ENCODE data around the gene TIPARP. TPM values are rescaled to one million over a fixed set of nuclear protein-coding genes. Genes with fewer than 3 reads are reported as not detected.

Gene TIPARP
- total and polyA plus RNA-seq, 7 experiments from 2014 or later: 4.2 to 66.6 (median 63.6) TPM

DNA sequence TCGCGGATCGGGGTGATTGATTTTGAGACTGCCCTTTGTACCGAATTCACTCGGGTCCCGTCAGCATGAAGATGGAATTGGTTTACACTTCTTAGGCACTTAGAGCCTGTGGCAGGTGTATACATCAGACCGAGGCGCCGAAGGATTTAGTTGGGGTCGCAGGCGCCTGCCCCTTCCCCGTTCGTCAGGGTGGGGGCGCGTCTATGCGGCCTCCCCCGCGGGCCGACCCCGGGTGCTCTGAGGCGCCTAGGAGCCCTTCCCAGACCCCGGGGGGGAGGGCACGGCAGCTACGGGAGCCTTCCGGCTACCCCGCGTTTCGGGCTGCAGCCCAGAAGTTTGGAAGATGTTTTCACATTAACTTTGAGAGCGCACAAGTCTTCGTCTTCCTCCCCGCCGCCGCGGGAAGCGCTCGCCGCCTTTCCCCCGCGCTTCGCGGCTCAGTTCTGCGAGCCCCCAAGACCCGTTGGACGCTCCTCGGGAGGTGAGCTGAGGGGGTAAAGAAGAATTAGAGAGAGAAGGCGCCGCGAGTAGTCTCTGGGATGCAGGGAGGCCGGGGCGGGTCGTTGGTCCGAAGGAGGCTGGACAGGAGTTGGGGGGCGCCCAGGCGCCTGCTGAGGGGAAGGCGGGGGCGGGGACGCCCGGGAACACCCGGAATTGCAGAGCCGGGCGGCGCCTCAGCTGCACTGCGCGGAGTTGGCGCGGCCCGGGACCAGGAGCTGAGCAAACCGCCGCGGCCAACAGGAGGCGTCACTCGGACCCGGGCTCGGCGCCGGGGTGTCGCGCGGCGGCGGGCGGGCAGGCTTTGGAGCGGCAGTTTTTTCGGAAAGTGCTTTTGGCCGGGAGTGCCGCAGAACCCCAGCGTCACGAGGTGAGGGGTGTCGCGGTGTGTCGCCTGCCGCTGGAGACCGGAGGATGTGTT is 780 bp downstream of the TIPARP start:
- Mint-ChIP-seq H3K4me3 (peak overlapping the region; percentile 94 to 98 (median 97)), H3K36me3 (peaks cover 5 to 41% (median 17%) of the 10 kb centered on the region in 5 donors), H3K4me1 (peaks cover 34 to 53% (median 48%) of the 10 kb centered on the region in 7 donors), H3K27ac (peak overlapping the region; percentile 77 to 99 (median 96)), H3K9me3 (no peaks in the 10 kb centered on the region), H3K27me3 (no peaks in the 10 kb centered on the region)
- peak; percentile 10 for ATAC-seq
- no peaks in the 10 kb centered on the region for H3K9me3 ChIP-seq (ENCODE audit: control insufficient read depth in 2 of 3, low read length in 3 of 3)
- DNase-seq: peak; percentile 26 to 73 (median 70)
- peaks cover 29 to 30% of the 10 kb centered on the region in 2 donors for H3K4me1 ChIP-seq (ENCODE audit: control insufficient read depth in 2 of 2, insufficient read depth in 2 of 2, low read length in 2 of 2)
- ChIA-PET CTCF (interaction anchor here (1.2 to 1.9 kb wide), 3 partner anchors 408 to 462 kb away, joined by 3 to 7 read pairs (median 5); no protein-coding TSS in a partner anchor), POLR2A (interaction anchor here (0.8 to 5.0 kb wide), 23 partner anchors 10 to 500 kb away, joined by 3 to 46 read pairs (median 4); partner anchors contain the start of genes CCNL1 and SSR3)
- H3K27ac ChIP-seq (ENCODE audit: low read depth, low read length): peak overlapping the region; percentile 85
- no peaks in the 10 kb centered on the region for H3K27me3 ChIP-seq (ENCODE audit: control insufficient read depth in 2 of 2, insufficient read depth in 2 of 2, low read length in 2 of 2)
- peak overlapping the region; percentile 93 for H3K4me3 ChIP-seq (ENCODE audit: low read length)
- intact Hi-C loops (cut with micrococcal nuclease): loop anchor here (1.0 to 10.0 kb wide), 25 partner anchors 8 to 1970 kb away; partner anchors contain the start of genes CCNL1 (in 2 of the 2), GMPS (in 2 of the 2), SLC33A1 (in 2 of the 2) and SSR3 (in 2 of the 2)
- peaks cover 0 to 13% (median 9%) of the 10 kb centered on the region in 3 experiments for H3K36me3 ChIP-seq (ENCODE audit: control insufficient read depth in 2 of 3, insufficient read depth in 3 of 3, low read length in 3 of 3)

DNA sequence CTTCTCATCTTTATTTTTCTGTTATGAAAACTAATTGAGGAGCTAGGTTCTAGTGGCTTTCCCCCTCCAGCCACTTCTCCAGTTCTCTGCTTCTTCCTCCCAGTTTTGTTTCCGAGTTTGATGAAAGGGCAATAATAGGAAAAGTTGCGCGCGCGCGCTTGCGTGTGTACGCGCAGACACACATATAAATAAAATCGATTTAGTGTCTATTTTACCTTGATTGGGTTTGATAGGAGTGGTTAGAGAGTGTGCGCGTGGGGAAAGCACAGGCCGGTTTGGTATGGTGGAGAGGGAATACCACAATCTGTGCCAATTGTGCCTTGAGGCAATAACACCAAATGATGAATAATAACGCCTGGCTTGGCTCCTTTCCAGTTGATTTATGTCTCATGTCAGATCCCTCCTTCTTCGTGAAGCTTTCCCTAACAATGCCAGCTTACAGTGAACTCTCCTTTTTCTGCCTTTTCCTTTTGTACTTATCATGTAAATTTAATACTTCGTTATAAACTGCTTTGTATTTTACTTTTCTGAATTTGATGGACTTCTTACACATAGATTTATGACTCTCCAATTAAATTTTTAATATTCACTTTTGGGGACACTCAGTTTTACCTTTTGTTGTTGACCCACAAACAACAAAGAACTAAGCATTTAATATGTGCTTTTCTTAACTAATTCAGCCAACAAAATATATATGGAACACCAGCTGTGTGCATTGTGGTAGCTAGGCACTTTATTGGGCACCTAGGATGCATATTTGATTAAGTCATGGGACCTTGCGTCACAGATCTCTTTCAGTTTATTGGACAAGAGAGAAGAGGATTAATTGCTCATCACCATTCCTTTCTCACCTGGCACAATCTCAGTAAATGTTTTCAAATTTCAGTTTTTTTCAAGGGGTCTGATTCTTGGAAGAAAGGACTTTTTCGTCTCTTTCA is 1.7 kb downstream of the TIPARP start:
- Histone ChIP-seq H3K36me3 (ENCODE audit: control insufficient read depth in 2 of 3, insufficient read depth in 3 of 3, low read length in 3 of 3) (peaks cover 0 to 13% (median 9%) of the 10 kb centered on the region in 3 experiments), H3K27ac (ENCODE audit: low read depth, low read length) (peak overlapping the region; percentile 85), H3K4me1 (ENCODE audit: control insufficient read depth in 2 of 2, insufficient read depth in 2 of 2, low read length in 2 of 2) (peaks cover 36 to 39% of the 10 kb centered on the region in 2 donors), H3K27me3 (ENCODE audit: control insufficient read depth in 2 of 2, insufficient read depth in 2 of 2, low read length in 2 of 2) (no peaks in the 10 kb centered on the region), H3K4me3 (ENCODE audit: low read length) (peak overlapping the region; percentile 93), H3K9me3 (ENCODE audit: control insufficient read depth in 2 of 3, low read length in 3 of 3) (no peaks in the 10 kb centered on the region)
- Mint-ChIP-seq H3K27ac (peak overlapping the region; percentile 23 to 97 (median 78)), H3K9me3 (no peaks in the 10 kb centered on the region), H3K36me3 (peaks cover 5 to 49% (median 21%) of the 10 kb centered on the region in 5 donors), H3K4me1 (peaks cover 43 to 62% (median 57%) of the 10 kb centered on the region in 7 donors), H3K27me3 (no peaks in the 10 kb centered on the region), H3K4me3 (peak overlapping the region; percentile 83 to 98 (median 97))
- CTCF ChIA-PET: interaction anchor here (1.7 to 1.9 kb wide), 3 partner anchors 10 to 461 kb away, joined by 3 to 7 read pairs (median 5); no protein-coding TSS in a partner anchor
- POLR2A ChIA-PET: interaction anchor here (0.7 to 5.0 kb wide), 18 partner anchors 10 to 499 kb away, joined by 3 to 46 read pairs (median 4); partner anchors contain the start of genes CCNL1 and SSR3
- intact Hi-C loops (cut with micrococcal nuclease): loop anchor here (1.0 to 10.0 kb wide), 6 partner anchors 7 to 1969 kb away; partner anchors contain the start of genes GFM1 (in 1 of the 2), GMPS (in 1 of the 2) and SHOX2 (in 1 of the 2)
- ATAC-seq: no peak
- peak in 4 of 9 donors; percentile 8 to 38 (median 20) for DNase-seq

DNA sequence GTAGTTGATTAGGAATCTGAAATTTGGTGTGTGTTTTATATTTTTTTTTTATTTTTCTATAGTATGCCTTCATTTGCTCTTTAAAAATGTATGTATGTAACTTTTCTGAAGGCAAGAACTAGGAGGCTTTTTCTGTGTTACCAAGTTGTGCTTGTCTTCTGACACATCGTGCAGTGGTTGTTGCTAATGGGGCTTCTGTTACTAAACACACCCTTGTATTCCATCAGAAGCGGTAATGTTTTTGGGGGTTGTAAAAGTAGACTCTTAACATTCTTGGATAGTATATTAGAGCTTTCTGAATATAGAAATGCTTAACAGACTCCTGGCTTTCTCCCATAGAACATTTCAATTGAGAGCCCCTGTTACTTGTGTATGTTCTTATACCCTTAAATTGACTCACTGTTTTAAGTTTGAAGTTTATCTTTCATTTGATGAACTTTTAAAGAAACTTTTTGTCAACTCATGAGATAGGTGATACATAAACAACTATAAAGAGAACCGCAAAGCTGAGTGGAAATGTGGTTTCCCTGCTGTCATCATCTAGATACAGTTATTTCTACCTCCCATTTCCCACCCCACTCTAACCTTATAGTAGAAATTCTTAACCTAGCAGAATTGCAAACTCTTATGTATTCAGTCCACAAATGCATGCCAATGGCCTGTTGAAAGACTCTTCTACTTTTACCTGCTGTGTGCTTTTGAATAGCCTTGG is 2.5 kb downstream of the TIPARP start:
- H3K27ac Mint-ChIP-seq: peak overlapping the region; percentile 5 to 97 (median 83)
- CTCF ChIA-PET: interaction anchor here (1.7 to 1.9 kb wide), 3 partner anchors 9 to 460 kb away, joined by 3 to 7 read pairs (median 5); no protein-coding TSS in a partner anchor
- peaks cover 38 to 42% of the 10 kb centered on the region in 2 donors for H3K4me1 ChIP-seq (ENCODE audit: control insufficient read depth in 2 of 2, insufficient read depth in 2 of 2, low read length in 2 of 2)

DNA sequence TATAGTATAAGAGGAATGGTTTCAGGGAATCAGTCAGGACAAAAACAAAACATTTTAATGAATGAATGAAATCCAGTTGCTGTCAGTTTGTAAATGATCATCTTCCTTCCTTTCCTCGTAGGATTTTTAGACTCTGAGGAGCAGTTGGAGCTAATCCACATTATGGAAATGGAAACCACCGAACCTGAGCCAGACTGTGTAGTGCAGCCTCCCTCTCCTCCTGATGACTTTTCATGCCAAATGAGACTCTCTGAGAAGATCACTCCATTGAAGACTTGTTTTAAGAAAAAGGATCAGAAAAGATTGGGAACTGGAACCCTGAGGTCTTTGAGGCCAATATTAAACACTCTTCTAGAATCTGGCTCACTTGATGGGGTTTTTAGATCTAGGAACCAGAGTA is 3.1 kb downstream of the TIPARP start:
- Histone ChIP-seq H3K27ac (ENCODE audit: low read depth, low read length) (no peak overlapping the region), H3K36me3 (ENCODE audit: control insufficient read depth in 2 of 3, insufficient read depth in 3 of 3, low read length in 3 of 3) (peaks cover 0 to 13% (median 9%) of the 10 kb centered on the region in 3 experiments), H3K4me3 (ENCODE audit: low read length) (no peak overlapping the region), H3K9me3 (ENCODE audit: control insufficient read depth in 2 of 3, low read length in 3 of 3) (no peaks in the 10 kb centered on the region), H3K27me3 (ENCODE audit: control insufficient read depth in 2 of 2, insufficient read depth in 2 of 2, low read length in 2 of 2) (no peaks in the 10 kb centered on the region), H3K4me1 (ENCODE audit: control insufficient read depth in 2 of 2, insufficient read depth in 2 of 2, low read length in 2 of 2) (peaks cover 42 to 43% of the 10 kb centered on the region in 2 donors)
- Mint-ChIP-seq H3K9me3 (no peaks in the 10 kb centered on the region), H3K27me3 (no peaks in the 10 kb centered on the region), H3K4me3 (peak overlapping the region in 9 of 10 donors; percentile 25 to 98 (median 71)), H3K27ac (peak overlapping the region in 6 of 9 donors; percentile 17 to 96 (median 40)), H3K4me1 (peaks cover 55 to 77% (median 70%) of the 10 kb centered on the region in 7 donors), H3K36me3 (peaks cover 8 to 53% (median 21%) of the 10 kb centered on the region in 5 donors)
- ChIA-PET CTCF (interaction anchor here (0.8 to 1.9 kb wide), 4 partner anchors 9 to 405 kb away, joined by 3 to 7 read pairs (median 3); no protein-coding TSS in a partner anchor), POLR2A (interaction anchor here (0.7 to 1.6 kb wide), 10 partner anchors 9 to 498 kb away, joined by 3 to 7 read pairs (median 3); partner anchors contain the start of genes CCNL1 and SSR3)
- no peak for DNase-seq
- intact Hi-C loops (cut with micrococcal nuclease): loop anchor here (1.0 to 10.0 kb wide), 5 partner anchors 10 to 1967 kb away; partner anchors contain the start of genes GFM1 (in 1 of the 2), GMPS (in 1 of the 2) and SHOX2 (in 1 of the 2)
- no peak for ATAC-seq

More for the DNA sequence above, 2.5 kb downstream of the TIPARP start:
- Mint-ChIP-seq H3K4me1 (peaks cover 51 to 71% (median 65%) of the 10 kb centered on the region in 7 donors), H3K9me3 (no peaks in the 10 kb centered on the region), H3K4me3 (peak overlapping the region; percentile 68 to 98 (median 97)), H3K27me3 (no peaks in the 10 kb centered on the region), H3K36me3 (peaks cover 8 to 54% (median 21%) of the 10 kb centered on the region in 5 donors)
- no peak overlapping the region for H3K4me3 ChIP-seq (ENCODE audit: low read length)
- intact Hi-C loops (cut with micrococcal nuclease): loop anchor here (1.0 to 10.0 kb wide), 5 partner anchors 10 to 1968 kb away; partner anchors contain the start of genes GFM1 (in 1 of the 2), GMPS (in 1 of the 2) and SHOX2 (in 1 of the 2)
- peaks cover 0 to 13% (median 9%) of the 10 kb centered on the region in 3 experiments for H3K36me3 ChIP-seq (ENCODE audit: control insufficient read depth in 2 of 3, insufficient read depth in 3 of 3, low read length in 3 of 3)
- DNase-seq (peak in 7 of 9 donors; percentile 55 to 75 (median 66)), ATAC-seq (no peak)
- no peak overlapping the region for H3K27ac ChIP-seq (ENCODE audit: low read depth, low read length)
- H3K27me3 ChIP-seq (ENCODE audit: control insufficient read depth in 2 of 2, insufficient read depth in 2 of 2, low read length in 2 of 2): no peaks in the 10 kb centered on the region
- POLR2A ChIA-PET: interaction anchor here (0.6 to 3.0 kb wide), 10 partner anchors 10 to 483 kb away, joined by 3 to 31 read pairs (median 4); partner anchors contain the start of genes CCNL1 and SSR3
- no peaks in the 10 kb centered on the region for H3K9me3 ChIP-seq (ENCODE audit: control insufficient read depth in 2 of 3, low read length in 3 of 3)

DNA sequence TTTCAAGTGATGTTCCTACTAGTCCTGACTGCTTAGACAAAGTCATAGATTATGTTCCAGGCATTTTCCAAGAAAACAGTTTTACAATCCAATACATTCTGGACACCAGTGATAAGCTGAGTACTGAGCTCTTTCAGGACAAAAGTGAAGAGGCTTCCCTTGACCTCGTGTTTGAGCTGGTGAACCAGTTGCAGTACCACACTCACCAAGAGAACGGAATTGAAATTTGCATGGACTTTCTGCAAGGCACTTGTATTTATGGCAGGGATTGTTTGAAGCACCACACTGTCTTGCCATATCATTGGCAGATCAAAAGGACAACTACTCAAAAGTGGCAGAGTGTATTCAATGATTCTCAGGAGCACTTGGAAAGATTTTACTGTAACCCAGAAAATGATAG is 3.8 kb downstream of the TIPARP start:
- CTCF ChIA-PET: interaction anchor here (0.8 to 1.3 kb wide), 3 partner anchors 19 to 459 kb away, joined by 3 read pairs; no protein-coding TSS in a partner anchor
- Mint-ChIP-seq H3K27ac (peak overlapping the region in 3 of 9 donors; percentile 29 to 45 (median 35)), H3K4me1 (peaks cover 55 to 78% (median 73%) of the 10 kb centered on the region in 7 donors), H3K4me3 (peak overlapping the region in 9 of 10 donors; percentile 25 to 98 (median 54)), H3K27me3 (no peaks in the 10 kb centered on the region), H3K36me3 (peaks cover 8 to 56% (median 21%) of the 10 kb centered on the region in 5 donors), H3K9me3 (no peaks in the 10 kb centered on the region)
- Histone ChIP-seq H3K36me3 (ENCODE audit: control insufficient read depth in 2 of 3, insufficient read depth in 3 of 3, low read length in 3 of 3) (peaks cover 0 to 13% (median 9%) of the 10 kb centered on the region in 3 experiments), H3K27me3 (ENCODE audit: control insufficient read depth in 2 of 2, insufficient read depth in 2 of 2, low read length in 2 of 2) (no peaks in the 10 kb centered on the region), H3K9me3 (ENCODE audit: control insufficient read depth in 2 of 3, low read length in 3 of 3) (no peaks in the 10 kb centered on the region), H3K4me3 (ENCODE audit: low read length) (no peak overlapping the region), H3K27ac (ENCODE audit: low read depth, low read length) (no peak overlapping the region), H3K4me1 (ENCODE audit: control insufficient read depth in 2 of 2, insufficient read depth in 2 of 2, low read length in 2 of 2) (peaks cover 42 to 43% of the 10 kb centered on the region in 2 donors)
- ATAC-seq (no peak), DNase-seq (no peak)
- intact Hi-C loops (cut with micrococcal nuclease): loop anchor here in 1 of 2 donors (5.0 to 10.0 kb wide), 3 partner anchors 806 to 1967 kb away; partner anchors contain the start of genes GFM1, GMPS and SHOX2
- POLR2A ChIA-PET: interaction anchor here (0.7 to 1.6 kb wide), 6 partner anchors 11 to 497 kb away, joined by 3 to 7 read pairs (median 3); partner anchors contain the start of genes CCNL1 and SSR3
